Measurements from ENCODE around the gene STK16.
"Not testable (repeated sequence)": the region's sequence is repeated elsewhere in the genome, so short reads cannot be mapped to it uniquely, and the experiment has no call there.

STK16 gene

GRCh38 chr2:219272356-219272755 lies 27.1 kb downstream of the STK16 start:
- DNase-seq = no peak

- no peak for DNase-seq
These were observed 27.7 kb downstream of the STK16 start for GRCh38 chr2:219272995-219273394.

- DNase-seq = no peak
These were observed 28.7 kb downstream of the STK16 start for GRCh38 chr2:219273937-219274336.

GRCh38 chr2:219274361-219274921 lies 29.2 kb downstream of the STK16 start:
- no peak for DNase-seq

GRCh38 chr2:219277703-219278654 lies 32.7 kb downstream of the STK16 start:
- DNase-seq = peak; percentile 71 to 81

GRCh38 chr2:219278655-219279150 lies 33.4 kb downstream of the STK16 start:
- no peak for DNase-seq

GRCh38 chr2:219279151-219279915 lies 34.1 kb downstream of the STK16 start, which contains the start of gene DNAJB2:
Gene DNAJB2, plus strand, starts transcription at chr2:219279366. Its CDS starts 468 bp downstream, at chr2:219279834.
- DNase-seq = peak; percentile 99

- no peak for DNase-seq
These were observed 34.7 kb downstream of the STK16 start for GRCh38 chr2:219279916-219280516.

GRCh38 chr2:219280651-219281050 lies 35.4 kb downstream of the STK16 start:
- DNase-seq = no peak

- DNase-seq = no peak
These were observed 36.3 kb downstream of the STK16 start for GRCh38 chr2:219281588-219281987.

- no peak for DNase-seq
These were observed 37.1 kb downstream of the STK16 start for GRCh38 chr2:219282375-219282774.

- no peak for DNase-seq
These were observed 37.8 kb downstream of the STK16 start for GRCh38 chr2:219282943-219283581.

- no peak for DNase-seq
These were observed 39.5 kb downstream of the STK16 start for GRCh38 chr2:219284501-219285372.

GRCh38 chr2:219285373-219285735 lies 40.1 kb downstream of the STK16 start:
- no peak for DNase-seq

GRCh38 chr2:219285894-219286425 lies 40.7 kb downstream of the STK16 start:
- DNase-seq = no peak

GRCh38 chr2:219286436-219287115 lies 41.3 kb downstream of the STK16 start:
- DNase-seq = no peak

GRCh38 chr2:219287116-219287440 lies 41.8 kb downstream of the STK16 start:
- DNase-seq = not testable (repeated sequence)

GRCh38 chr2:219287580-219288265 lies 42.4 kb downstream of the STK16 start:
- no peak for DNase-seq

GRCh38 chr2:219289195-219289536 lies 43.9 kb downstream of the STK16 start:
- DNase-seq = no peak

Measured in CD4-positive, alpha-beta T cell treated with Interferon alpha-2 for 1 hour (primary cell).